ENCODE data around the gene BCL7C.

Gene BCL7C

GRCh38 chr16:30912794-30913412, 19.0 kb upstream of the BCL7C start:
- Histone ChIP-seq H3K9me3 (no peaks in the 10 kb centered on the region), H3K36me3 (replicated peaks) (no peaks in the 10 kb centered on the region), H3K4me3 (no peak overlapping the region), H3K4me1 (no peaks in the 10 kb centered on the region), H3K27me3 (ENCODE audit: low read depth) (no peaks in the 10 kb centered on the region)
- DNase-seq (ENCODE audit: low spot score in 2 of 2) = no peak
- in situ Hi-C loops (cut with MboI; ENCODE audit: low sequenced_read_pairs) = loop anchor here (25.0 kb wide), 1 partner anchor 526 kb away; the partner anchor contains the start of genes SEPTIN1 and ZNF48

DNA sequence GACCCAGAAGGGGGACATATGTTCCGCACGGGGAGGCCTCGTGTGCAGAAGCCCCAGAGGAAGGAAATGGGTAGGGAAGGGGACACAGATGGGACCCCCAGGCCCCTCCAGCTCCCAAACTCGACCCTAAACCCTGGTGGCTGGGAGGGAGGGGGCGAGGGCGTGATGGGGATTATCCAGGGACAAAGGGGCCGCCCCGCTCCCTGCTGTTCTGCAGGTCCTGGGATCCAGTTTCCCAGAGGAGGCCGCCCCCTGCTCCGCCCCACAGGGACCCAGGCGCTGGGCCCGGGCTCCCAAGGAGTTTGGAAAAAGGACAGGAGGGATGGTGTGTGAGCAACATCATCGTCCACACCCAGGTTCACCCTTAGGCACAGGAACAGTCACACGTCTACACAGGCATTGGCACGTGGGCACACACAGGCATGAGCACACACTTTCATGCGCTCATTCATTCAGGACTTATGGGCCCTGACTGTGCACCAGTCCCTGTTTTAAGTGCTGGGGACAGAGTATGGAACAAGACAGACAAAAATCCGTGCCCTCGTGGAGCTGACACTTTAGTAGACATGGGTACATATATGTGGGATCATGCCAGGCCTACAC, 16.7 kb upstream of the BCL7C start:
- Histone ChIP-seq H3K27me3 (ENCODE audit: low read depth) (no peaks in the 10 kb centered on the region), H3K4me1 (peaks cover 4% of the 10 kb centered on the region; the same call in 1 of the 2 replicates), H3K4me3 (no peak overlapping the region), H3K36me3 (replicated peaks) (no peaks in the 10 kb centered on the region), H3K9me3 (no peaks in the 10 kb centered on the region)
- in situ Hi-C loops (cut with MboI; ENCODE audit: low sequenced_read_pairs) = loop anchor here (25.0 kb wide), 1 partner anchor 523 kb away; the partner anchor contains the start of genes SEPTIN1 and ZNF48
- peak in 1 of 2 experiments; percentile 35 for DNase-seq (ENCODE audit: low spot score in 2 of 2)

DNA sequence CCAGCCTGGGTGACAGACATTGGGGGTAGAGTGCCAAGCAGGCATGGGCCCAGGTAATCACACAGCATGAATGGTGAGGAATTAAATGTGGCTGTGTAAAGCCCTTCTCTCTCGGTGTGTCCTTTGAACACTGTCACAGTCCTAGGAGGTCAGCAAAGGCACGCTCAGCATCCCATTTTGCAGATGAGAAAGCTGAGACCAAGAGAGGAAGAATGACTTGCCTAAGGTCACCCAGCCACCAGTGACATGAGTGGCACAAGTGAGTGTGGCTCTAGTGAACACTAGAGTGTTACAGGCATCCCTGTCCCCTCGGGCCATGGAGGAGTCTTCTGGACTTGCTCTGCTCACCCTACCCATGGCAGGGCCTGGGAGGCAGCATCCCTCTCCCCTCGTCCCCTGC, 13.2 kb upstream of the BCL7C start:
- in situ Hi-C loops (cut with MboI; ENCODE audit: low sequenced_read_pairs) = loop anchor here (25.0 kb wide), 1 partner anchor 520 kb away; the partner anchor contains the start of genes SEPTIN1 and ZNF48
- H3K4me1 ChIP-seq = peaks cover 9% of the 10 kb centered on the region
- no peaks in the 10 kb centered on the region for H3K36me3 ChIP-seq (replicated peaks)
- H3K4me3 ChIP-seq = no peak overlapping the region
- no peak for DNase-seq (ENCODE audit: low spot score in 2 of 2)
- H3K9me3 ChIP-seq = no peaks in the 10 kb centered on the region
- no peaks in the 10 kb centered on the region for H3K27me3 ChIP-seq (ENCODE audit: low read depth)

- no peak for DNase-seq (ENCODE audit: low spot score in 2 of 2)
- H3K4me1 ChIP-seq = peaks cover 12% of the 10 kb centered on the region
- in situ Hi-C loops (cut with MboI; ENCODE audit: low sequenced_read_pairs) = loop anchor here (25.0 kb wide), 1 partner anchor 517 kb away; the partner anchor contains the start of genes SEPTIN1 and ZNF48
- H3K36me3 ChIP-seq (replicated peaks) = no peaks in the 10 kb centered on the region
- H3K9me3 ChIP-seq = no peaks in the 10 kb centered on the region
- H3K27me3 ChIP-seq (ENCODE audit: low read depth) = no peaks in the 10 kb centered on the region
- no peak overlapping the region for H3K4me3 ChIP-seq
These were observed 10.4 kb upstream of the BCL7C start for GRCh38 chr16:30904114-30904780.

DNA sequence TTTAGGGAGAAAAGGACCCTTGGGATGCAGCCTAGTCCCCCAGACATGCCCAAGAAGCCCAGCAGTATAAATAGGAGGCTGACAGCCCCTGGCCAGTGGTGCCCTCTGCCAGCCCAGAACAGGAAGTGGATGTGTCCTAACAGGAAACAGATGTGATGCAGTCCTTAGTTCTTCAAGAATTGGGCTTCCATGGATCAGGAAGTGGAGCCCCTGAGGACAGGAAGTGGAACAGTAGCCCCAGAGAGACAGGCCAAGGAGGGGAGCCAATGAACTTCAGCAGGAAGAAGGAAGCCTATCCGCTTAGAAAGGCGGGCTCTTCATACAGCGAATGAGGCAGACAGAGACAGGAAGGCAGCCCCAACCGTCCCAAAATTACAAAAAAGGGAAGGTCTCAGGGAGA, 9.7 kb upstream of the BCL7C start:
- Histone ChIP-seq H3K4me3 (no peak overlapping the region), H3K36me3 (replicated peaks) (no peaks in the 10 kb centered on the region), H3K27me3 (ENCODE audit: low read depth) (no peaks in the 10 kb centered on the region), H3K4me1 (peaks cover 12% of the 10 kb centered on the region), H3K9me3 (no peaks in the 10 kb centered on the region)
- no peak for DNase-seq (ENCODE audit: low spot score in 2 of 2)
- in situ Hi-C loops (cut with MboI; ENCODE audit: low sequenced_read_pairs) = loop anchor here (25.0 kb wide), 1 partner anchor 516 kb away; the partner anchor contains the start of genes SEPTIN1 and ZNF48

GRCh38 chr16:30903002-30903401, 9.1 kb upstream of the BCL7C start:
- no peaks in the 10 kb centered on the region for H3K9me3 ChIP-seq
- no peaks in the 10 kb centered on the region for H3K36me3 ChIP-seq (replicated peaks)
- no peak for DNase-seq (ENCODE audit: low spot score in 2 of 2)
- in situ Hi-C loops (cut with MboI; ENCODE audit: low sequenced_read_pairs) = loop anchor here (25.0 kb wide), 1 partner anchor 516 kb away; the partner anchor contains the start of genes SEPTIN1 and ZNF48
- no peak overlapping the region for H3K4me3 ChIP-seq
- peaks cover 12% of the 10 kb centered on the region for H3K4me1 ChIP-seq
- H3K27me3 ChIP-seq (ENCODE audit: low read depth) = no peaks in the 10 kb centered on the region

DNA sequence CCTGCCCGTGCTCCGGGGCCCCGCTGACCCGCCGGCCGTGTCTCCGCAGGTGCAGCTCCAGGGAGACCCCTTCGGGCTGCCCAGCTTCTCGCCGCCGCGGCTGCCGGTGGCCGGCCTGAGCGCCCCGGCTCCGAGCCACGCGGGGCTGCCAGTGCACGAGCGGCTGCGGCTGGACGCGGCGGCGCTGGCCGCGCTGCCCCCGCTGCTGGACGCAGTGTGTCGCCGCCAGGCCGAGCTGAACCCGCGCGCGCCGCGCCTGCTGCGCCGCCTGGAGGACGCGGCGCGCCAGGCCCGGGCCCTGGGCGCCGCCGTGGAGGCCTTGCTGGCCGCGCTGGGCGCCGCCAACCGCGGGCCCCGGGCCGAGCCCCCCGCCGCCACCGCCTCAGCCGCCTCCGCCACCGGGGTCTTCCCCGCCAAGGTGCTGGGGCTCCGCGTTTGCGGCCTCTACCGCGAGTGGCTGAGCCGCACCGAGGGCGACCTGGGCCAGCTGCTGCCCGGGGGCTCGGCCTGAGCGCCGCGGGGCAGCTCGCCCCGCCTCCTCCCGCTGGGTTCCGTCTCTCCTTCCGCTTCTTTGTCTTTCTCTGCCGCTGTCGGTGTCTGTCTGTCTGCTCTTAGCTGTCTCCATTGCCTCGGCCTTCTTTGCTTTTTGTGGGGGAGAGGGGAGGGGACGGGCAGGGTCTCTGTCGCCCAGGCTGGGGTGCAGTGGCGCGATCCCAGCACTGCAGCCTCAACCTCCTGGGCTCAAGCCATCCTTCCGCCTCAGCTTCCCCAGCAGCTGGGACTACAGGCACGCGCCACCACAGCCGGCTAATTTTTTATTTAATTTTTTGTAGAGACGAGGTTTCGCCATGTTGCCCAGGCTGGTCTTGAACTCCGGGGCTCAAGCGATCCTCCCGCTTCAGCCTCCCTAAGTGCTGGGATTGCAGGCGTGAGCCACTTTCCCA, 8.4 kb upstream of the BCL7C start:
- Histone ChIP-seq H3K27me3 (ENCODE audit: low read depth) (no peaks in the 10 kb centered on the region), H3K36me3 (replicated peaks) (no peaks in the 10 kb centered on the region), H3K9me3 (no peaks in the 10 kb centered on the region), H3K4me3 (peak overlapping the region; percentile 23), H3K4me1 (peaks cover 12% of the 10 kb centered on the region)
- peak; percentile 43 to 70 for DNase-seq (ENCODE audit: low spot score in 2 of 2)
- in situ Hi-C loops (cut with MboI; ENCODE audit: low sequenced_read_pairs) = loop anchor here (25.0 kb wide), 1 partner anchor 515 kb away; the partner anchor contains the start of genes SEPTIN1 and ZNF48

- peaks cover 15% of the 10 kb centered on the region for H3K4me1 ChIP-seq
- no peaks in the 10 kb centered on the region for H3K9me3 ChIP-seq
- in situ Hi-C loops (cut with MboI; ENCODE audit: low sequenced_read_pairs) = loop anchor here (25.0 kb wide), 1 partner anchor 514 kb away; the partner anchor contains the start of genes SEPTIN1 and ZNF48
- H3K4me3 ChIP-seq = peak overlapping the region; percentile 23
- no peaks in the 10 kb centered on the region for H3K36me3 ChIP-seq (replicated peaks)
- H3K27me3 ChIP-seq (ENCODE audit: low read depth) = no peaks in the 10 kb centered on the region
- no peak for DNase-seq (ENCODE audit: low spot score in 2 of 2)
These were observed 7.5 kb upstream of the BCL7C start for GRCh38 chr16:30901201-30902028.

DNA sequence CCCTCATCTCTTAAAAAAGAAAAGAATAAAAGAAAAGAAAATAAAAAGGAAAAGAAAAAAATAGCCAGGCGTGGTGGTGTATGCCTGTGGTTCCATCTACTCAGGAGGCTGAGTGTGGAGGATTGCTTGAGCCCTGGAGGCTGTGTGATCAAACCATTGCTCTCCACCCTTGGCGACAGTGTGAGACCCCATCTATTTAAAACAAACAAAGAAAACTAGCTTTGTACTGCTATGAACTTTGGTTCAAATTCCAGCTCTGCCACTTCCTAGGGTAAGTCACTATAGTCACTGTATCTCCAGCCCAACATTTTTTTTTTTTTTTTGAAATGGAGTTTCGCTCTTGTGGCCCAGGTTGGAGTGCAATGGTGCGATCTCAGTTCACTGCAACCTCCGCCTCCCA, 6.7 kb upstream of the BCL7C start:
- Histone ChIP-seq H3K27me3 (ENCODE audit: low read depth) (no peaks in the 10 kb centered on the region), H3K4me3 (no peak overlapping the region), H3K36me3 (replicated peaks) (no peaks in the 10 kb centered on the region), H3K4me1 (peaks cover 13% of the 10 kb centered on the region), H3K9me3 (no peaks in the 10 kb centered on the region)
- in situ Hi-C loops (cut with MboI; ENCODE audit: low sequenced_read_pairs) = loop anchor here (25.0 kb wide), 1 partner anchor 513 kb away; the partner anchor contains the start of genes SEPTIN1 and ZNF48
- no peak for DNase-seq (ENCODE audit: low spot score in 2 of 2)

DNA sequence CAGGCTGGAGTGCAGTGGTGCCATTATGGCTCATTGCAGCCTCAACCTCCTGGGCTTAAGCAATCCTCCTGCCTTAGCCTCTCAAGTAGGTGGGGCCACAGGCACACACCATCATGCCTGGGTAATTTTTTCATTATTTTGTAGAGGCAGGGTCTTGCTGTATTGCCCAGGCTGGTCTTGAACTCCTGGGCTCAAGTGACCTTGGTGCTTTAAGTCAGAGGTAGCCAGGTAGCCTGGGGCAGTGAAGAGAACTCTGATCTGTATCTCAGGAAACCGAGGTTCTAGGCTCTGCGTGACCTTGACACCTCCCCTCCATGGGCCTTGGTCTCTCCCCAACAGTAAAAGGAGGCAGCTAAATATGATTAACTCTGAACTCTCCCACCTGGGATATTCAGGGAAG, 5.9 kb upstream of the BCL7C start:
- Histone ChIP-seq H3K36me3 (replicated peaks) (no peaks in the 10 kb centered on the region), H3K9me3 (no peaks in the 10 kb centered on the region), H3K27me3 (ENCODE audit: low read depth) (no peaks in the 10 kb centered on the region), H3K4me3 (no peak overlapping the region), H3K4me1 (peaks cover 13% of the 10 kb centered on the region)
- no peak for DNase-seq (ENCODE audit: low spot score in 2 of 2)
- in situ Hi-C loops (cut with MboI; ENCODE audit: low sequenced_read_pairs) = loop anchor here (25.0 kb wide), 1 partner anchor 512 kb away; the partner anchor contains the start of genes SEPTIN1 and ZNF48

- in situ Hi-C loops (cut with MboI; ENCODE audit: low sequenced_read_pairs) = no loop called here
- Histone ChIP-seq H3K9me3 (no peaks in the 10 kb centered on the region), H3K27me3 (ENCODE audit: low read depth) (no peaks in the 10 kb centered on the region), H3K36me3 (replicated peaks) (no peaks in the 10 kb centered on the region), H3K4me1 (peaks cover 16% of the 10 kb centered on the region), H3K4me3 (no peak overlapping the region)
- peak; percentile 78 to 90 for DNase-seq (ENCODE audit: low spot score in 2 of 2)
These were observed 3.2 kb upstream of the BCL7C start for GRCh38 chr16:30896889-30897733.

Measured in HAP-1 (cell line).